Activated CD4-positive, CD25-positive, alpha-beta regulatory T cell (primary cell): Measurements from ENCODE around the gene DCX.

Experiments used
- DNase-seq, 4 experiments: peaks; one replicate each; lab custom pipeline; 2025; lab: John Stamatoyannopoulos, UW

Gene DCX

GRCh38 chrX:111309083-111309482 lies 102.9 kb downstream of the DCX start:
- DNase-seq: no peak

DNA sequence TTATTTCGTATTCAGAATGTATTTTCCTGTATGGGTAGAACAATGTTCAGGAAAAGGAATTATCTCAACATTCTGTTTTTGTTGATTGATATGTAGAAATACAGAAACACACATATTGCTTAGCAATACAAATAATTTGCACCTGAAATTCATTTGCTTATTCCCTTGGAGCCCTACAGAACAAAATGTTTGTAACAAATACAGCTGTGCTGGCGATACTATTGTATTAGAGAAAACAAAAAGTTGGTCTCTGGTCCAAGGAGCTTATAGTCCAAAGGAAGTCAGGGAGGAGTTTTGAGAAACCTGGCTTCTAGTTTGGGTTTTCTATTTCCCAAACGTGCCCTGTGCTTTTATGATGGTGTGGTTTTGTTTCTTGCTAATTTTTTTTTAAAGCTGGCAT lies 104.0 kb downstream of the DCX start:
- no peak for DNase-seq

- no peak for DNase-seq
These were observed 109.7 kb downstream of the DCX start for GRCh38 chrX:111302284-111302683.

GRCh38 chrX:111288841-111289240 lies 123.2 kb downstream of the DCX start:
- no peak for DNase-seq

GRCh38 chrX:111284631-111285293 lies 127.2 kb downstream of the DCX start:
- DNase-seq: no peak

DNA sequence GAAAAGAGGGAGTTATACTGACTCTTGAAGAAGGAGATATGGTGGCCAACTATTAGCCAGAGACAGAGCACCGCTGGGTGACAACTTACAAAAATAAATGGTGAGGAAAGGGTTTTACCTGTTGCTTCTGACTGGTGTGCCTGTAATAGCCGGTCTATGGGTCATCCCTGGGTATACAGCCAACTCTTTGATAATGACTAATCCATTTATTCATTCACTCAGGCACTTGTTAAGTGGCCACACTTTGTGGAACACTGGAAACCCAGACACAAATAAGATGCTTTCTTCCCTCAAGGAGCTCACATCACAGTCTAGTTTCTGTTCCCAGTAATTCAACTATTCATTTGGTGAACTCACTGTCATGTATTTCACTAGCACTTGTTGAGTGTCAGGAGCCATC lies 128.5 kb downstream of the DCX start:
- no peak for DNase-seq

- no peak for DNase-seq
These were observed 129.0 kb downstream of the DCX start for GRCh38 chrX:111282991-111283390.

- no peak for DNase-seq
These were observed 129.9 kb downstream of the DCX start for GRCh38 chrX:111282139-111282538.

DNA sequence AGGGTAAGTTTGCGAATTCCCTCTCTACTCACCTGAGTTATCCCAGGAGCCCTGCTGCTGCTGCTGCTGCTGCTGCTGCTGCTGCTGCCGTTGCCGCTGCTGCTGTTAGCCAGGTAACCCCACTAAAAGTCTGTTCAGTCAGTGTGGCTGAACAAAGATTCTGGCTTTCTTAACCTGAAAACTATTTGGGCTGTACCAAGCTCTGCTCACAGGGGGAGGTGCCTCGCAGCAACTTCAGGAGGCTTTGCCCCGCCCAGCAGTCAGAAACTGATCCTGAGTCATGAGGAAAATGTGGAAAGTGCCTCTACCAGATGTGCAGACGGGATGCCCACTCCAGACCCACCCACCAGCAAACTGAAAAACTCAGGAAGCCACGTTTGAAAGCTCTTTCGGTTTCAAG lies 141.7 kb downstream of the DCX start, which contains the start of gene CAPN6:
Gene CAPN6 (minus strand): TSS at position 145 of the 400 bp plus-strand sequence. CDS start 6,547 bp downstream, outside the sequence.
- DNase-seq: no peak

DNA sequence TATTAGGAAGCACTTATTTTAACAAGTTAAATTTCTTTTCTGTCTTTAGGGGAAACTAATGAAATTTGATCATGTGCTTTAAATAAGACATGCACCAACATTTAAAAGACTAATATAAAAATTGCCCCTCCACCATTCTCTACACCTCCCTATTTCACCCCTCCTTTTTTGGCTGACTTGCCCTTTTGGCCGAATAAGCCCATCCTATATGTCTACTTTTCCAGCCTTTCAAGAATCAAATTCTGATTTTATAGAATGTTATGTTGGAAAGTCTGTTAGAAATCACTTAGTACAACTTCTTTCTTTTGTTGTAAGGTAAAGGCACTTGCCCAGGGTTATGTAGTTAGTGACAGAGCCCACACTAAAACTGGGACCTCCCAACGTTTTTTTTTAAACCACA lies 143.5 kb downstream of the DCX start:
- DNase-seq: no peak

DNA sequence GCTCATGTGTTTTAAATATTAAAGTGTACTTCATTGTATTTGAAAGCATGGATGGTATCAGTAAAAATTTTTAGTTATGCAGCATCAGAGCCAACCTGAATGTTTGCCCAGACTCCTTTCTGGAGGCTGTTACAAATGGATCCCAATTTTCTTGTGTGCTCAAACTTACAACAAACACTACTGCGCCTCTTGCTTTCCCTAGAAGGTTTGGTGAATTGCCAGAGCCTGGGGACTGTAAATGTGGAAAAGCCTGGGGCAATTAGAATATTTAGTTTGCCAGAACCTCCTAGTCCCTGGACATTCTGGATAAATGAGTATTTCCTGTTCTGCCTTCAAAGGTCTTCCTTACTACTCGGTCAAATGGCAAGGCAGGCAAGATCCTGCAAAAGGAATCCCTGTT lies 146.5 kb downstream of the DCX start:
- no peak for DNase-seq

- DNase-seq: no peak
These were observed 147.6 kb downstream of the DCX start for GRCh38 chrX:111264385-111264784.

- DNase-seq: no peak
These were observed 149.9 kb downstream of the DCX start for GRCh38 chrX:111262086-111262485.

GRCh38 chrX:111260451-111260850 lies 151.5 kb downstream of the DCX start:
- DNase-seq: no peak

GRCh38 chrX:111259559-111259958 lies 152.4 kb downstream of the DCX start:
- no peak for DNase-seq

DNA sequence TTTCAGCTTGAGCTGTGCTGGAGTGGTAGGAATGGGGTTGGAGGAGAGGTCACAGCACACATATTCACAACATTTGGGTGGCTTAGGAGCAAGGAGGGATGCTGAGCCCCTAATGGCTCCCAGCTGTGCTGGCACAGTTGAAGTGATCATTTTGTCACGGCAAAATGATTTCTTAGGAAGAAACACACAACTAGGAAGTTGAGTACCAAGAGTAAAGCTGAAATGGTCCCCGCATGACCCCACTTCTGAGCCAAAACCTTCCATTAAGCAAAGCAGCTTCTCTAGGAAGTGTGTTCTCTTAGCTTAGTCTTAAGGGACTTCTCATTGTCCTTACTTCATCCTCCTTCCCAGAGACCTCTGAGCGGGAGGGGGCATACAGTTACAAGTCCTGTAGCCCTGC lies 154.3 kb downstream of the DCX start:
- no peak for DNase-seq

DNA sequence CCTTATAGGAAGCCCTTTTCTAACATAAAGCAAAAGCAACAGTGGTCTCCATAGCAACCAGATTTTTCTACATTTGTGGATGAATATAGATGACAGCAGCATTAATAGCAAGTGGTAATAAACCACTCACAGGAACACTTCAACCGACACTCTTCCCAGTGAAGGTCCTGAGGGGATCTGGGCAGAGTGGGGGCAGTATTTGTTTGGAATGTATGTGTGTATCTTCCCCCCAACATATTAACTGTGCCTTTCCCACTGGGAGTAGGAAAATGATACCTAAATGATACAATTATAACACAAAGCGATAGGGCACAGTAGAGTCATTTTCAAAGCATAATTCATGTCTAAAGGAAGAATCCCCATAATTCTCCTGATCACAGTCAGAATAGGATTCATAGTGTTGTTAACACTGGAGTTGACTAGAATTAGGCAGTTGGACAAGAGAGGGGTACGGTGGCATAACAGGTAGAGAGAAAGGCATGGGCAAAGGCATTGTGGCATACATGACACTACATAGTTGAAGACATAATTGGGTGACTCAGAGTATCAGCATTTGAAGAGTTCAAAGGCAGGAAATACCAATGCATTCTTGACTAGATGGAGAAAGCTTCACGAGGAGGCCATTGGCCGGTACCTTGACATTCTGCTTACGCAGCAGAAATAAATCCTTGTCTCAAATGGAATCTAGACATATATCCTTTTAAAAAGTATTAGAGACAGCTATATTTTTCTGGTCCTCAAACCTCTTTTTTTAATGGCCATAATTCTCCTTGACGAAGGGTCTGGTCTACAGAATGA lies 156.9 kb downstream of the DCX start:
- DNase-seq: no peak

DNA sequence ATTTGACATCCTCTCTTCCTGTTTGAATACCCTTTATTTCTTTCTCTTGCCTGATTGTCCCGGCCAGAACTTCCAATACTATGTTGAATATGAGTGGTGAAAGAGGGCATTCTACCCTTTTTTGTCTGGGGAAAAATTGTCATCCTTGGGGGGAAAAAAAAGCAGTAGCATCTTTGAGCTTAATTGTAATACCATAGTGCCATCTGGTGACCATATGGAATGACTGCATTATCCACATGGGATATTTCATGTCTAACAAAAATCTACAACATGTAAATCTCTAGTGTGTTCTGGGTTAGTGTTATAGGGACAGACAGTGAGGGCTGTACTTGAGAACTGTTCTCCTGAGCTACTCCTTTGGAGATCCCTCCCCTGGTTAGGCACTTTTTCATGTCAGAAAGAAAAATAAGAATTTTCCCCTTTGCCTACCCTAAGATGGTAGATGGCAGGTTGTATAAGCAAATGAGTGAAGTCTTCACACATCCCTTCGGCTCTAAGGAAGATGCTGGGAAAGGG lies 167.7 kb downstream of the DCX start:
- no peak for DNase-seq
